Loucy (cell line): ENCODE measurements around the gene RGR.

ENCODE experiments used
- H2AFZ ChIP-seq: fragments of 200-600 bp; sonication (generic); 2 replicates; pipeline ENCODE4 v1.6.0; 2016; ENCODE audit warnings: antibody characterized with exemption, mild to moderate bottlenecking, low read length, moderate library complexity
- H3F3A ChIP-seq: fragments of 200-600 bp; 2 replicates; pipeline ENCODE4 v1.6.0; 2016; ENCODE audit warnings: antibody characterized with exemption, low read depth, mild to moderate bottlenecking
- H3K27me3 ChIP-seq: fragments of 200-600 bp; sonication (generic); 2 replicates; pipeline ENCODE4 v1.6.1; 2014; ENCODE audit warnings: low read length, mild to moderate bottlenecking; ENCODE audit not compliant: insufficient read depth, poor library complexity, severe bottlenecking
- H3K36me3 ChIP-seq: fragments of 200-600 bp; sonication (generic); 2 replicates; pipeline ENCODE4 v1.6.1; 2016; ENCODE audit warnings: low read length; ENCODE audit not compliant: insufficient read depth
- H3K4me1 ChIP-seq: fragments of 200-600 bp; sonication (generic); 2 replicates; pipeline ENCODE4 v1.5.1; 2014; ENCODE audit warnings: low read length, mild to moderate bottlenecking; ENCODE audit not compliant: insufficient read depth, poor library complexity, severe bottlenecking
- H3K4me2 ChIP-seq: fragments of 200-600 bp; sonication (generic); 2 replicates; pipeline ENCODE4 v1.6.0; 2014; ENCODE audit warnings: antibody characterized with exemption, low read length, low read depth, mild to moderate bottlenecking; ENCODE audit not compliant: poor library complexity, severe bottlenecking
- H3K4me3 ChIP-seq: fragments of 200-600 bp; sonication (generic); 2 replicates; pipeline ENCODE4 v1.5.1; 2014; ENCODE audit warnings: low read length, mild to moderate bottlenecking, mixed read lengths; ENCODE audit not compliant: poor library complexity, severe bottlenecking
- H3K79me2 ChIP-seq: fragments of 200-600 bp; sonication (generic); 2 replicates; pipeline ENCODE4 v1.6.1; 2014; ENCODE audit warnings: low read length; ENCODE audit not compliant: insufficient read depth
- H3K9ac ChIP-seq: fragments of 200-600 bp; sonication (generic); 2 replicates; pipeline ENCODE4 v1.6.0; 2014; ENCODE audit warnings: mild to moderate bottlenecking, low read depth, low read length, moderate library complexity; ENCODE audit not compliant: poor library complexity, severe bottlenecking
- H3K9me2 ChIP-seq: fragments of 200-600 bp; sonication (generic); replicated peaks from 2 replicates; pipeline ENCODE4 v1.6.1; 2016; ENCODE audit warnings: low read depth, low read length, mixed read lengths
- H3K9me3 ChIP-seq: fragments of 200-600 bp; sonication (generic); 2 replicates; pipeline ENCODE4 v1.6.1; 2014; ENCODE audit warnings: mild to moderate bottlenecking, antibody characterized with exemption, low read length, low read depth; ENCODE audit not compliant: insufficient read depth
- H4K20me1 ChIP-seq: fragments of 200-600 bp; sonication (generic); 2 replicates; pipeline ENCODE4 v1.6.0; 2014; ENCODE audit warnings: antibody characterized with exemption, low read length, mild to moderate bottlenecking; ENCODE audit not compliant: insufficient read depth, poor library complexity, severe bottlenecking
- EZH2phosphoT487 ChIP-seq: fragments of 200-600 bp; IDR thresholded peaks from 2 replicates; pipeline ENCODE4 v1.6.1; 2018; ENCODE audit warnings: antibody characterized with exemption, mild to moderate bottlenecking, moderate library complexity, borderline replicate concordance
- TF ChIP-seq, protein P1 (sequence below): fragments of 200-600 bp; sonication (generic); conservative IDR thresholded peaks from 2 replicates; pipeline ENCODE4 v1.5.1; 2014; ENCODE audit warnings: mild to moderate bottlenecking, antibody characterized with exemption, low read length

The RGR gene

DNA sequence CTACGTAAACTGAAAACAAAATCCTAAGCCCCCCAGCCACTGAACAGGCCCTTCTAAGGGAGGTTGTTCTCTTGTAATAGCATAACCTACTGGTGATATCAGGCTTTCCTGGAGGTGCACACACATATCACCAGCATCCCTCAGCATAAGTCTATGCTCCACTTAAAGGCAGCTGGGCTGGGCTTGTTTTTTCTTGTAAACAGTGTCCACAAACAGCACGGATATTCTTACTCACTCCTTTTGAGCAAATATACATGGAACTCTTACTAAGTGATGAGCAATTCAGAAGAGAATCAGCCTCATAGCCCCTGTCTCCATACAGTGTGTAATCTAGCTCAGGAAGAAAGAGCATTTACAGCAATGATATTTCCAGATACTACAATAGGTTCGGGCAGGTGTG lies 5.9 kb upstream of the RGR start:
- no peak overlapping the region for H3K4me2 ChIP-seq
- H3F3A ChIP-seq, result no peaks in the 10 kb centered on the region
- H3K9ac ChIP-seq, result no peak overlapping the region
- no peaks in the 10 kb centered on the region for H3K79me2 ChIP-seq
- H3K36me3 ChIP-seq, result no peaks in the 10 kb centered on the region
- H3K27me3 ChIP-seq, result no peaks in the 10 kb centered on the region
- no peaks in the 10 kb centered on the region; the same call in 1 of the 2 replicates for H3K9me3 ChIP-seq
- H3K4me3 ChIP-seq, result no peak overlapping the region
- H2AFZ ChIP-seq, result no peak overlapping the region
- H3K9me2 ChIP-seq, result no peaks in the 10 kb centered on the region
- no peaks in the 10 kb centered on the region for H3K4me1 ChIP-seq
- H4K20me1 ChIP-seq, result no peaks in the 10 kb centered on the region
- TF ChIP-seq, protein P1, sequence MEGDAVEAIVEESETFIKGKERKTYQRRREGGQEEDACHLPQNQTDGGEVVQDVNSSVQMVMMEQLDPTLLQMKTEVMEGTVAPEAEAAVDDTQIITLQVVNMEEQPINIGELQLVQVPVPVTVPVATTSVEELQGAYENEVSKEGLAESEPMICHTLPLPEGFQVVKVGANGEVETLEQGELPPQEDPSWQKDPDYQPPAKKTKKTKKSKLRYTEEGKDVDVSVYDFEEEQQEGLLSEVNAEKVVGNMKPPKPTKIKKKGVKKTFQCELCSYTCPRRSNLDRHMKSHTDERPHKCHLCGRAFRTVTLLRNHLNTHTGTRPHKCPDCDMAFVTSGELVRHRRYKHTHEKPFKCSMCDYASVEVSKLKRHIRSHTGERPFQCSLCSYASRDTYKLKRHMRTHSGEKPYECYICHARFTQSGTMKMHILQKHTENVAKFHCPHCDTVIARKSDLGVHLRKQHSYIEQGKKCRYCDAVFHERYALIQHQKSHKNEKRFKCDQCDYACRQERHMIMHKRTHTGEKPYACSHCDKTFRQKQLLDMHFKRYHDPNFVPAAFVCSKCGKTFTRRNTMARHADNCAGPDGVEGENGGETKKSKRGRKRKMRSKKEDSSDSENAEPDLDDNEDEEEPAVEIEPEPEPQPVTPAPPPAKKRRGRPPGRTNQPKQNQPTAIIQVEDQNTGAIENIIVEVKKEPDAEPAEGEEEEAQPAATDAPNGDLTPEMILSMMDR, result no peak
- TF ChIP-seq EZH2phosphoT487, result no peak

DNA sequence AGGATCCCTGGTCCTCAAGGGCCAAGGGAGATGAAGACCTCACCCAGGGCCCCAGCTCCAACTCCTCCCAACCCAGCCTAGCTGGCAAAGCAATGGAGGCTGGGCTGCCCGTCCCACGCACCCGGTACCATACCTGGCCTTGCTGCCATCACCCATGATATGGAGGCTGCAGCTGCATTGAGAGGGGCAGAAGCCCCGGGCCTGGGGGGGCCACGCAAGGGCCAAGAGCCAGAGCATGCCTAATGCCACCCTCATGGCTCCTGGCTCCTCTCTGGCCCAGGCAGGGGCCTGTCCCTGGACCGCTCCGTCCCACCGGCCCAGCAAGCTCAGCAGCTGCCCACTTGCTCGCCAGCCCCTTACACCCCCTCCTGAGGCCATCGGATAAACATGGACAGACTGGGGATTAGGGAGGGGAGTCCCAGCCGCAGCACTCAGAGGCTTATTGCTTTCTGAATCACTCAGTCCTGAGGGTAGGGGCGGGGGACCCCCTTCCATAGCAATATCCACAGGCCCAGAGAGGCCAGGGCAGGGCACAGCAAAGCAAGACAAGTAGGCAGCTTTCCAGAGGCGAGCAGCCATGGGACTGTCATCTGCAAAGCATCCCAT lies 3.6 kb upstream of the RGR start, which contains the start of gene LRIT1:
Gene LRIT1, minus strand, starts transcription at position 362 of the 606 bp plus-strand sequence. Its CDS starts 107 bp downstream, at position 255.
- H3F3A ChIP-seq, result no peaks in the 10 kb centered on the region
- no peaks in the 10 kb centered on the region for H3K27me3 ChIP-seq
- H3K4me1 ChIP-seq, result no peaks in the 10 kb centered on the region
- H3K9ac ChIP-seq, result no peak within 1 kb of the TSS
- H3K79me2 ChIP-seq, result no peaks in the 10 kb centered on the region
- TF ChIP-seq, protein P1, result no peak
- H3K9me3 ChIP-seq, result no peaks in the 10 kb centered on the region; the same call in 1 of the 2 replicates
- H3K4me2 ChIP-seq, result no peak within 1 kb of the TSS
- H3K9me2 ChIP-seq, result no peaks in the 10 kb centered on the region
- H4K20me1 ChIP-seq, result no peaks in the 10 kb centered on the region
- H3K36me3 ChIP-seq, result no peaks in the 10 kb centered on the region
- no peak within 1 kb of the TSS for H3K4me3 ChIP-seq
- no peak within 1 kb of the TSS for H2AFZ ChIP-seq

DNA sequence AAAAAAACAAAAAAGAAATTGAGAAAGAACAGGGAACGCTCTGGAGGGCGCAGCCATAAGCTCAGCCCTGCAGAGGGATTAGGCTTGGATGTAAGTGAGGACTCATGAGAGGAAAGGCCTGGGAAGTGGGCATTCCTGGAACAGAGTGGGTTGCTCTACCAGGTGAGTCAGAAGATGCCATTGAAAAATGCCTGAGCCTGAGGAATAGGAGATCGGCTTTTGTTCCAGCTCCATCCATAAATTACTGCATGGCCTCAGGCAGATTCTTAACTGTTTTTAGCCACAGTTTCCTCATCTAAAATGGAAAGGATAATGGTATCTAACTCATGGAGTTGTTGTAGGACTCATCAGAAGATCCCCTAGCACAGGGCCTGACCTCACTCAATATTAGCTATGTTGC lies 1.1 kb upstream of the RGR start:
- Histone ChIP-seq H3K4me1 (no peaks in the 10 kb centered on the region), H2AFZ (no peak overlapping the region), H3K36me3 (no peaks in the 10 kb centered on the region), H3K9me3 (no peaks in the 10 kb centered on the region; the same call in 1 of the 2 replicates), H3K79me2 (no peaks in the 10 kb centered on the region), H3F3A (no peaks in the 10 kb centered on the region), H3K9me2 (no peaks in the 10 kb centered on the region), H3K27me3 (no peaks in the 10 kb centered on the region), H3K4me3 (no peak overlapping the region), H4K20me1 (no peaks in the 10 kb centered on the region), H3K4me2 (no peak overlapping the region), H3K9ac (no peak overlapping the region)
- TF ChIP-seq, protein P1, result no peak
- TF ChIP-seq EZH2phosphoT487, result no peak
